Measurements from ENCODE around the gene TGFBR3.

GRCh38 chr1:91846007-91846638 lies 39.8 kb downstream of the TGFBR3 start:
- no peak for TF ChIP-seq CTCF (IDR thresholded peaks at IDR 0.05; ENCODE audit: insufficient read depth, low read length, poor library complexity, severe bottlenecking)
- no peak for TF ChIP-seq EZH2phosphoT487 (conservative IDR thresholded peaks at IDR 0.05; ENCODE audit: low read length)
